GM06990 (cell line): ENCODE measurements around the gene OGFOD3.

Source experiments
- DNase-seq: peaks from one replicate; pipeline ENCODE4 v3.0.0-alpha.2; 2011; ENCODE audit not compliant: insufficient read length; ENCODE audit errors: extremely low read depth
- H3K27me3 ChIP-seq: replicated peaks from 2 replicates; pipeline ENCODE4 v1.6.0; 2011; ENCODE audit warnings: low read length; ENCODE audit not compliant: control insufficient read depth, insufficient read depth
- H3K36me3 ChIP-seq: 2 replicates; pipeline ENCODE4 v1.5.1; 2011; ENCODE audit warnings: low read length; ENCODE audit not compliant: control insufficient read depth, insufficient read depth
- H3K4me3 ChIP-seq: replicated peaks from 2 replicates; pipeline ENCODE4 v1.5.1; 2011; ENCODE audit warnings: low read depth, mild to moderate bottlenecking, control low read depth, low read length
- CTCF ChIP-seq: IDR thresholded peaks from 2 replicates; pipeline ENCODE4 v1.5.1; 2011; ENCODE audit warnings: low read length, control low read depth, mild to moderate bottlenecking, inconsistent platforms; ENCODE audit not compliant: insufficient read depth, poor library complexity, severe bottlenecking

OGFOD3 gene

GRCh38 chr17:82443465-82444283 is 25.3 kb upstream of the OGFOD3 start:
- TF ChIP-seq CTCF, result no peak
- DNase-seq, result no peak
- no peaks in the 10 kb centered on the region for H3K27me3 ChIP-seq
- H3K36me3 ChIP-seq, result peaks cover 42% of the 10 kb centered on the region
- no peak overlapping the region for H3K4me3 ChIP-seq

- TF ChIP-seq CTCF, result no peak
- DNase-seq, result no peak
- Histone ChIP-seq H3K36me3 (peaks cover 39% of the 10 kb centered on the region), H3K27me3 (no peaks in the 10 kb centered on the region), H3K4me3 (no peak overlapping the region)
Measured at GRCh38 chr17:82442643-82443464, 24.5 kb upstream of the OGFOD3 start.

- no peaks in the 10 kb centered on the region for H3K27me3 ChIP-seq
- no peak for TF ChIP-seq CTCF
- H3K36me3 ChIP-seq, result peaks cover 36% of the 10 kb centered on the region
- no peak overlapping the region for H3K4me3 ChIP-seq
- no peak for DNase-seq
Measured at GRCh38 chr17:82441691-82442487, 23.5 kb upstream of the OGFOD3 start.

GRCh38 chr17:82440991-82441627 is 22.7 kb upstream of the OGFOD3 start:
- DNase-seq, result no peak
- no peak for TF ChIP-seq CTCF
- peaks cover 33% of the 10 kb centered on the region for H3K36me3 ChIP-seq
- no peak overlapping the region for H3K4me3 ChIP-seq
- no peaks in the 10 kb centered on the region for H3K27me3 ChIP-seq

GRCh38 chr17:82440469-82440981 is 22.1 kb upstream of the OGFOD3 start:
- DNase-seq, result no peak
- H3K27me3 ChIP-seq, result no peaks in the 10 kb centered on the region
- peaks cover 31% of the 10 kb centered on the region for H3K36me3 ChIP-seq
- TF ChIP-seq CTCF, result no peak
- no peak overlapping the region for H3K4me3 ChIP-seq
